Measurements from ENCODE around the gene SNORC.

GRCh38 chr2:232863996-232864395 lies 6.1 kb upstream of the SNORC start:
- no peak for TF ChIP-seq CTCF (IDR thresholded peaks at IDR 0.05; ENCODE audit: insufficient read depth, low read depth, low read length)
- no peak for TF ChIP-seq EZH2 (IDR thresholded peaks at IDR 0.05; ENCODE audit: insufficient read depth, low read length)
